Activated CD4-positive, alpha-beta T cell treated with anti-CD3 and anti-CD28 coated beads, Interleukin-10, Interleukin-2, amounts not matched to agents 100 ng/mL and 50 ng/mL, durations not matched to agents 16 hours and 8 hours (primary cell): ENCODE measurements around the gene TFIP11.

ENCODE experiments used
- DNase-seq: peaks from one replicate; pipeline ENCODE4 v3.0.0-alpha.2; 2020

TFIP11 gene

DNA sequence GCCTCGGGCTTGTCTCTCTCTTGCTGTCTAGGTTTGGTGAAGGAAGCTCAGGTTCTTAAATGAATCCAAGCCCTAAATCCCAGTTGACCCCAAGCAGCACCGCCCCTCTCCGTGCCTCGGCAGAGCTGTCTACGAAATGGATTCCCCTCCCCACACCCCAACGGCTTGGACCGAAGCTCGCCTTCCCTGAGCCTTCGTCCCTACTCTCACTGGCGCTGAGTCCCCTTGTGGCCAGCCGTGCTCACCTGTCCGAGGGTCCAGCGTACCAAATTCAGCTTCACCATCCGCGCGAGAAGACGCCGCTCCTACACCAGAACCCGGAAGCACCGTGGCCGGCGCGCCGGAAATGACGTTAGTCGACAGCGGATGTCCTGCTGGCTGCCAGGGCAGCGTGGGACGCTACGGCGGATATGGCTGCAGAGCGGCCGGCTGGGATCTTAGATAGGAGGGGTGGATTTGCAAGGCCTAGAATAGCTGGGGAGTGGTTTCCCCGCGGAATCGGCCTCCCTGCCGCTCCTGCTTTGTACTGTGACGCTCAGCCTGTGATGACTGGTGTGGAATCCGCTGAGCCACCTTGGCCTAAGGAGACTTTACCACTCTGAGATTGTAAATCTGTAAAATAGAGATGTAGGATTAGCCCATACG is at the start of gene TFIP11:
Gene TFIP11, minus strand, starts transcription at position 325 of the 645 bp plus-strand sequence. CDS start 2,201 bp downstream, outside the sequence.
- DNase-seq = peak; percentile 95

- no peak for DNase-seq
Observed at GRCh38 chr22:26561756-26562417, 49.6 kb upstream of the TFIP11 start.

DNA sequence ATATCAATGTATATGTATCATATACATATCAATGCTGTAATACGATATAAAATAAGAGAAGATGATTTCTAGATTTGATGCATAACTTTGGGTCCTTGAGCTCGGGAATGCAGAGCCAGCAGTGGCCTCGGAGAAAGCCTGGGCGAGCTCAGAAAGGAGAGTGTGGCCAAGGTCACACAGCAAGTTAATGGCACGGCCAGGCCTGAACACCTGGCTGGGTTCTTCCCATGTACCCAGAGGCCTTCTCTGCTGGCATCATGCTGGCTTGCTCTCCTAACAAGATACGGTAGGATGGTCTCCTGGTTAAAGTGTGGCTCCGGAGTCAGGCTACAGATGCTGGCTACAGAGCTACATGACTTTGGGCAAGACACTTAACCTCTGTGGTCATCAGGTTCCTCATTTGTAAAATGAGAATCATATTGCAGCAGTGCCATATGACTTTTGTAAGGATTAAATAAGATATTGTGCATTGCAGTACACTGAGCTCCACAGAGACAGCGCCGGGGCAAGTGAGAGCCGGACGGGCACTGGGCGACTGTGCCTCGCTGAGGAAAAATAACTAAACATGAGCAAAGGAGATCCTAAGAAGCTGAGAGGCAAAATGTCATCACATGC is 47.8 kb upstream of the TFIP11 start:
- no peak for DNase-seq

DNA sequence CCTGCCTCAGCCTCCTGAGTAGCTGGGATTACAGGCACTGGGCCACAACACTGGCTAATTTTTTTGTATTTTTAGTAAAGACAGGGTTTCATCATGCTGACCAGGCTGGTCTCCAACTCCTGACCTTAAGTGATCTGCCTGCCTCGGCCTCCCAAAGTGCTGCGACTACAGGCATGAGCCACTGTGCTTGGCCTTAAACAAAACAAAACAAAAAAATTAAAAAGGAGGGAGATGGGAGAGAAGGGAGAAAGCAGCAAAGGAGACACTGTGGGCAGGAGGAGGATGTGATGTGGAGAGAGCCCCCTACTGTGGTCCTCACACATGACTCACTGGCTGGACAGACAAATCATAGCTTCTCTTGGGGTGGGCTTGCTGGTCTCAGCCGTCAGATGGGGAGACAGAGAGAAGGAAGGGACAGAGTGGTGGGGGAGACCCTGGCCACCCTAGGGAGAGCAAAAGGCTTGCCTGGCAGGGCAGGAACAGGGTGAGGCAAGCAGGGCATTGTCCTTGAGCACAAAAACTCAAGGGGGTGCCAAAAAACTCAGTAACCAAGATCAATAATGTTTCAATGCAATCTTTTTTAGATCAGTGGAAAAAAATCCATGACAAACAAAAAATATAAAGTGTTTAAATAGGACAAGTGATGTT is 46.1 kb upstream of the TFIP11 start:
- no peak for DNase-seq

- DNase-seq = no peak
Observed at GRCh38 chr22:26556904-26557303, 44.6 kb upstream of the TFIP11 start.

DNA sequence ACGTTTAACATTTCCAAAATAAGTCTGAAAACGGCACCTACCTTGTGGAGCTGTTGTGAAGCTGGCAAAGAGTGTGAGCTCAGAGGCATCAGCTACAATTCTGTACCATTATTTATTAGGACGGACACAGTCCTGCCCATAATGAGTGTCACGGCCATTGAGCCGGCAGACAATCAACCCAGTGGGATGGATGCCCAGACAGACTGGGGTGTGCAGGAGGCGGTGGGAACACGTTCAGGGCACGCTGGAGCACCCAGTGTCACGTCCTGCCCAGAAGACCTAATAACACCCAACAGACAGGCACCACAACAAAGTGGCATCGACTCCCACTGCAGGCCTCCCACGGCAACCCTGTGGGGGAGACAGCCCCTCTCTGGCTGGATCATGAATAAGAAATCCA is 43.2 kb upstream of the TFIP11 start:
- no peak for DNase-seq

- no peak for DNase-seq
Observed at GRCh38 chr22:26554956-26555355, 42.7 kb upstream of the TFIP11 start.

DNA sequence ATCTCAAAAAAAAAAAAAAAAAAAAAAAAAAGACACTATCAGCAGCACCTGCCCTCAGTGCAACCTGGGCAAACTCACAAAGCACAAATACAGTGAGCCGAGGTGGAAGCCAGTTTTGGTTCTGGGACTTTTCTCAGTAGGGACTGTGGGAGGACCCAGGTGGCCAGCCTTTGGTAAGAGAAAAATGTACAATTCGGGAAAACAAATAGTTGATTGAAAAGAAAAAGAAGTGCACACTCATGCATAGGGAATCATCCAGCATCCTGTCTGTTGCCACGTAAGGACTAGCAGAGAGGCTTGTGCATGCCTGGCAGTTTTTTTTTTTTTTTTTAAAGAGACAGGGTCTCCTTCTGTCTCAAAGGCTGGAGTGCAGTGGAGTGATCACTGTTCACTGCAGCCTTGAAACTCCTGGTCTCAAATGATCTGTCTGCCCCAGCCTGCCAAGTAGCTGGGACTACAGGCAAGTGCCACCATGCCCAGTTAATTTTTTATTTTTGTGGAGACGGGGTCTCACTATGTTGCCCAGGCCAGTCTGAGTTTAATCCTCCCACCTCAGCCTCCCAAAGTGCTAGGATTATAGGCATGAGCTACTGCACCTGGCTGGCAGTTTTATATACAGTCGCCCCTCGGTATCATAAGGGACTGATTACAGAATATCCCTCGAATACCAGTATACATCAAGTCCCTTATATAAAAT is 40.9 kb upstream of the TFIP11 start:
- DNase-seq = no peak

DNA sequence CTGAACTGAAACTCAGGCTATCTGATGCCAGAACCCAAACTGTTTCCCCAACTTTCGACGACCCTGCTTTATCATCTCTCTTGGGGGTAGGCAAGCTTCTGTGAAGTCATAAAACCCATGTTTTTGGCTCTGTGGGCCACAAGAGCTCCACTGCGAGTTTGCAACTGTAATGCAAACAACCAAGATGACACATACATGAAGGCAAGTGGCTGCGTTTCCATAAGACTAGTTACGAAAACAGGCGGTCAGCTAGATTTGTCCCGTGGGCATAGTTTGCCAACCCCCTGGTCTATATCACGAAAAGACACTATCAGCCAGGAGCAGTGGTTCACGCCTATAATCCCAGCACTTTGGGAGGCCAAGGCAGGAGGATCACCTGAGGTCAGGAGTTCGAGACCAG is 40.2 kb upstream of the TFIP11 start:
- DNase-seq = no peak

DNA sequence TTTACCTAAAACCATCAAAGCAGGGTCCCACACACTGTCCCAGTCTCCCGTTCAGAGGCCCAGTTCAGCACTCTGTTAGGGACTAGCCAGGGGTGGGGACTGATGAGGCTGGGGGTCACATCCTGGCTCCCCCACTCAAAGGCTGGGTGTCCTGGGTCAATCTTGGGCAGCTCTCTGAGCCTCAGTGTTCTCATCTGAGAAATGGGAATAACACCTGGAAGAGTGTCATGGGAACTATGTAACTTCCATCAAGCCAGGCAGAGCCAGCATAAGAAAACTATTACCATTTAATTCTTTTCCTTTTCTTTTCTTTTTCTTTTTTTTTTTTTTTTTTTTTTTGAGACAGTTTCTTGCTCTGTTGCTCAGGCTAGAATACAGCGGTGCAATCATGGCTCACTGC is 39.3 kb upstream of the TFIP11 start:
- no peak for DNase-seq

DNA sequence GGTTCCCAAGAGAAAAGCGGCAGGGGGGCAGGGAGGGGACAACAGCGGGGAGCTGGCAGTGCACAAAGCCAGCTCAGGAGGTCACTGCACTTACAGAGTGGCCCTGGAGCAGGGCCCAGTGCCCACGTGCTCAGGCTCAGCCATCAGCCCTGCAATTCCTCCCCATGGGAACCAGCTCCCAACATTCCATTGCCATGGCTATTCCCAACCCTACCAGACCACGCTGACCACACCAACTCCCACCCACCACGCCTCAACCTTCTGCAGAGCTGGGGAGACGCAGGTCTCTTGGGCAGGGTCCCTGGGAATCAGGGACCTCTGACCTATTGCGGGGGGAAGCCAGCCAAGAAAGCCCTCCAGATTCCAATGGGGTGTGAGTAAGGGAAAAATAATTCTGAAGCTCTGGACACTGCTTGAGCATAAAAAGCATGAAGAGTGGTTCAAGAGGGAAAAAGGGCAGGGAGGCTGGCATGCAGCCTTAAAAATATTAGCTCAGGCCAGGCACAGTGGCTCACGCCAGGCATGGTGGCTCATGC is 38.3 kb upstream of the TFIP11 start:
- DNase-seq = no peak

DNA sequence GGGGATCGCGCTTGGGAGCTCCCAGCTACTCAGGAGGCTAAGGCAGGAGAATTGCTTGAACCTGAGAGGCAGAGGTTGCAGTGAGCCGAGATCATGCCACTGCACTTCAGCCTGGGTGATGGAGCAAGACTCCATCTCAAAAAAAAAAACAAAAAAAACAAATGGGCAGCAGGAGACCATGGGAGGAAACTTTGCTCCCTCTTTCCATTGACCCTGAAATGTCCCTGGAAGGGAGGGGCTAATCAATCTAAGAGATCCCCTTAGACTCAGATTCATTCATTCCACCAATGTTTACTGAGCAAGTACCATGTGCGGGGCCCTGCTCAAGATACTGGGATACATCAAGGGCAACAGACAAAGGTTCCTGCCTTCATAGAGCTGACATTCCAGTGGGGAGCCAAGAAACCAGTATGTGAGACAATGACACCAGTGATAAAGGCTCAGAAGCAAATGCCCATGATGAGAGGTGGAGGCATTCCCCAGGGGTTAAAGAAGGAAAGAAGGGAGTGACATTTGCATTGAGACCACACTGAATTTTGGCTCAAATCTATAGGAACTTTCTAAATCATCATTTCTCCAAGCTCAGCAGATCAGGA is 37.7 kb upstream of the TFIP11 start:
- DNase-seq = no peak

DNA sequence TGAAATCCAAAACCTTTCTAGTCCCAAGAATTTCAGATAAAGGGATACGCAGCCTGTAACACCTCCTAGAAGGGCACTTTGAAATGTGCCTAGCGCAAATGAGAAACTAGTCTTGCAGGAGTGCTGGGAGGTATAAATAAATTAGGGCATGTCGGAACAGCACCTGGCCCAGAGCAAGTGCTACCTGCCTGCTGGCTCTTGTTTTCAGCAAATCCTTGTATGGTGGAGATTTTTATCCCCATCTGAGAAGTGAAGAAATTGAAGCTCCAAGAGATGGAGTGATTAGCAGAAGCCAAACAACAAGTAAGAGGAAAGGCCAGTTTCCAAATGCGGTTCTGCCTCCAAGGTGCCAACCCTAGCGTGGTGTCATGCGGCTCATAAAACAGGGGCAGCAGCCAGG is 36.7 kb upstream of the TFIP11 start:
- DNase-seq = no peak

DNA sequence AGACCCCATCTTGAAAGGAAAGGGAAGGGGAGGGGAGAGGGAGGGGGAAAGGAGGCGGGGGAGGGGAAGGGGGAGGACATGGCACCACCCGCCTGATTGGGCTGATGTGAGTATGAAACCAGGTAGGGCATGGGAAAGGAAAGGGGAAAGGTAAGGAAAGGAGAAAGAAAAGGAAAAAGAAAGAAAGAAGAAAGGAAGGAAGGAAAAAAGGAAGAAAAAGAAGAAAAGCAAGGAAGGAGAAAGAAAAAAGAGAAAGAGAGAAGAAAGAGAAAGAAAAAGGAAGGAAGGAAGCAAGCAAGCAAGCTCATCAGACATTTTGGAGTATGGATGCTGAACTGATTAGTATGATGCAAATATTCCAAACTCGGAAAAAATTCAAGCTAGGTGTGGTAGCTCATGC is 36.0 kb upstream of the TFIP11 start:
- DNase-seq = no peak

DNA sequence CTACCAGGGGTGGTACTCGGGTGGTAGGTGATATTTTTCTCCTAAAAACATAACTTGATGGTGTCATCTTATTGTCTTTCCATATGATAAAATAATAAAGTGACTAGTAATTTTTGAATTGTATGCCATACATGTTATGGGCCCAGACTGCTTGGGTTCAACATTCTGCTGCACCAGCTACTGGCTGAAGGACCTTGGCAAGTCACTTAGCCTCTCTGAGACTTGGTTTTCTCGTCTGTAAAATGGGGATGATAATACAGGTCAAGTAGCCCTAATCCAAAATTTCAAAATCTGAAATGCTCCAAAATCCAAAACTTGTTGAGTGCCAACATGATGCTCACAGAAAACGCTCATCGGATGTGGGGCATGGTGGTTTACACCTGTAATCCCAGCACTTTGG is 35.6 kb upstream of the TFIP11 start:
- no peak for DNase-seq

DNA sequence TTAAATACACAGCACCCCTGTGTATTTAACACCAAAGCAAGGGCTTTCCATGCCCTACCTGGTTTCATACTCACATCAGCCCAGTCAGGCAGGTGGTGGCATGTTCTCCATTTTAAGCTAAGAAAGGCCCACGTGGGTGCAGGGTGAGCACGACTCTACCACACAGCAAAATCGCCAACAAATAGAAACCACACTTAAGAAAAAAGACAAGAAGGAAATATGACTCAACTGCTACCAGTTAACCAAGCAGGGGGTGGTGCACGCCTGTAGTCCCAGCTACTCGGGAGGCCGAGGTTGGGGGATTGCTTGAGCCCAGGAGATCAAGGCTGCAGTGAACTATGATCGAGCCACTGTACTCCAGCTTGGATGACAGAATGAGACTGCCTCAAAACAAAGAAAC is 35.2 kb upstream of the TFIP11 start:
- peak; percentile 55 for DNase-seq

DNA sequence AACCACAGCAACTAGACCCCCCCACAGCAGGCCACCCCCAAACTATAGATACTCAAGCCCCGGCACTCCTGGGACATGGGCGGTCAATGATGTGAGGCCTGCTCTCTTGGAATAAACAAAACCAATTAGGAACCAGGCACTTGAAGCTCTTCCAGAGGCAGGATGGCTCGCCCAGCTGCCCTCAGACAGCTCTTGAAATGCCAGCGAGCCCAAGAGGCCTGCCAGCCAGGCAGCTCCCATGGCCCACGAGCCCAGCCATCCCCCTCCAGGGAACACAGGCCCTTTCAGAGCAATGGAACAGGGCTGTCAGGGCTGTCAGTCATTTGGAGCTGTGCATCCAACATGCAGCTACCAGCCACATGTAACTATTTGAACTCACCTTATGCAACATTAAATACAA is 34.0 kb upstream of the TFIP11 start:
- DNase-seq = no peak

DNA sequence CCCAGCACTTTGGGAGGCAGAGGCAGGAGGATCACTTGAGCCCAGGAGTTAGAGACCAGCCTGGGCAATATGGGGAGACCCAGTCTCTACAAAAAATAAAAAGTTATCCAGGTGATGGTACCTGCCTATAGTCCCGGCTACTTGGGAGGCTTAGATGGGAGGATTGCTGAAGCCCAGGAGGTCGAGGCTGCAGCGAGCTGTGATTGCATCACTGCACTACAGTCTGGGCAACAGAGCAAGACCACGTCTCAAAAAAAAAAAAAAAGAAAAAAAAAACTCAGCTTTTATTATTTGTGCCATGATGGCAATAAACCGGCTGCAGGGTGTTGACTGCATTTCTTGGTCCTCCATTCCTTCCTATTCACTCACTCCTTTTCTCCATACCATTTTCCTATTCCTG is 33.6 kb upstream of the TFIP11 start:
- no peak for DNase-seq

DNA sequence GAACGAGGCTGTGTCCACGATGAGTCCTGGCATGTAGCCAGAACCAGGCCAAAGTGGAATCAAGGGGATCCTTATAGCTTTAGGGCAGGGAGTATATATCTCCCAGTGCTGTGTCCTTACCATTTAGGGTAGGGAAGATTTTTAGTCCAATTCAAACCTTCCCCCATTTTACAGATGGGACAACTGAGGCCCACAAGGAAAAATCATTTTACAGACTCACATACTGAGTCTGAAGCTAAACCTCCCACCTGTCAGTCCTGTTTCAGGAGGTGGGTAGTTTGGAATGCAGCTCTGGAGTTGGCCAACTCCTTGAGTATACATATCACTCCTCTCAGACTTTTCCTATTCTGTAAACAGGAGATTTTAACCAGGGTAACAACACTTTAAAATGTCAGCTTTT is 33.1 kb upstream of the TFIP11 start:
- DNase-seq = no peak

- no peak for DNase-seq
Observed at GRCh38 chr22:26544489-26544888, 32.2 kb upstream of the TFIP11 start.

DNA sequence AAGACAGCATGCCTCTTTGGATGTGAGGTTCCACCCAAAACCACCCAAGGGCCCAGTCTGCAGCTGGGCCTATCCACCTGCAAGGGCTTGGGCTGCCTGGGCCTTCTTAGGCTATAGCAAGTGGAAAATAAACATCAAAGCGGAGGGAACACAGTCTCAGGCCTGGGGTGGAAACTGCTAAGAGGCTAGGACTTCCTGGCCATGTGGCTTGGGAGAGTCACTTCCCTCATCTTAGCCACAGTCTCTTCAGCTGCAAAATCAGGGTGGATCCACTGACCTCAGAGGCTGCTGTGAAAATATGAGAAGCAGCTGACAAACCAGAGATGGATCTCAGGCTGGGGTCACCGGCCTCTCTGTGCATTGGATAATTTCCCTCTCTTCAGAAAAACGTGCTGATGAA is 30.6 kb upstream of the TFIP11 start:
- DNase-seq = peak; percentile 27

DNA sequence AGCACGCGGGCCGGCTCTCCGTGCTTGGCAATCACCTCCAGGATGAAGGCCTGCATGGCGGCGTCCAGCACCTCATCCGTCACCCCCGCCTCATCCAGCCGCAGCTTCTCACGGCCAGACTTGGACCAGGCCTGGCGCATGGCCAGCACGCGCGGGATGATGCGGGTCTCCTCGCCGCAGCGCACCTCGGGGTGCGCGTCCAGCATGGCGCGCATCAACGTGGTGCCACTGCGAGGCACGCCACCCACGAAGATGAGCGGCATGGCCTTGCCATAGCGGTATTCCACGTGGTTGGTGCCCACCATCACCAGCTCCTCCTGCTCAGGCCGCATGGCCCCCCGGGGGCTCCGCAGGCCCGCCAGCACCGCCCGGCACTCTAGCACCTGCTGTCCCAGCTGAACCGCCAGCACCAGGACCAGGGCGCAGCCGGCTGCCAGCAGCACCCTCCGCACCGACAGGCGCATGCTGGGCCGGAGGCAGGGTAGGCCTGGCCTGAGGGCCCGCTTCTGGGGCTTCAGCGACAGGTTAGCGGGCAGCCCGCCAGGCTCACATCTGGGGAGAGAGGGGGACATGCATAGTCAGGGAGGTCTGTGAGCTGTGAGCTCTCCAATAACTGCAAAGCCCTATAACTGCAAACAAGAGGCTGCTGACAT is 29.0 kb upstream of the TFIP11 start:
- no peak for DNase-seq
